HepG2 (cell line): ENCODE data around the gene MTX1. TPM values are rescaled to one million over a fixed set of nuclear protein-coding genes. Genes with fewer than 3 reads are reported as not detected.

Source experiments
- CREM ChIP-seq, 2 experiments: sonication (generic) in 1 of 2; formaldehyde crosslinking in 1 of 2; IDR thresholded peaks; 2 replicates each; pipeline versions ENCODE4 v1.4.0 to v1.6.1; 2016 to 2020; ENCODE audit warnings: antibody characterized with exemption in 1 of 2, mild to moderate bottlenecking in 1 of 2, missing genetic modification reagents in 1 of 2
- FOXO1 ChIP-seq: sonication (generic); formaldehyde crosslinking; IDR thresholded peaks from 2 replicates; pipeline ENCODE4 v1.4.0; 2020; ENCODE audit warnings: missing genetic modification reagents
- GABPA ChIP-seq, 2 experiments: IDR thresholded peaks; 2 replicates each; pipeline ENCODE4 v1.6.1; 2011 to 2016; ENCODE audit warnings: low read depth in 2 of 2, low read length in 1 of 2, missing biosample characterization in 1 of 2, missing genetic modification characterization in 1 of 2
- KDM3A ChIP-seq: IDR thresholded peaks from 2 replicates; pipeline ENCODE4 v1.6.1; 2018; ENCODE audit warnings: low read depth, missing compliant biosample characterization
- MED13 ChIP-seq: sonication (generic); formaldehyde crosslinking; IDR thresholded peaks from 2 replicates; pipeline ENCODE4 v1.5.0; 2020; ENCODE audit warnings: missing genetic modification reagents
- PTBP1 ChIP-seq: fragments of 200-400 bp; formaldehyde crosslinking; IDR thresholded peaks from 2 replicates; pipeline ENCODE4 v1.6.1; 2018; ENCODE audit warnings: low read length, low read depth; ENCODE audit not compliant: poor library complexity, severe bottlenecking
- RARG ChIP-seq: sonication (generic); formaldehyde crosslinking; IDR thresholded peaks from 2 replicates; pipeline ENCODE4 v1.4.0; 2020; ENCODE audit warnings: low read depth, mild to moderate bottlenecking, missing genetic modification reagents
- TAF1 ChIP-seq: sonication (generic); formaldehyde crosslinking; IDR thresholded peaks from 2 replicates; pipeline ENCODE4 v1.4.0; 2020; ENCODE audit warnings: missing genetic modification reagents
- ZNF460 ChIP-seq: sonication (generic); formaldehyde crosslinking; IDR thresholded peaks from 2 replicates; pipeline ENCODE4 v1.5.1; 2020; ENCODE audit warnings: missing genetic modification reagents, mild to moderate bottlenecking, borderline replicate concordance
- ZNF547 ChIP-seq: sonication (generic); formaldehyde crosslinking; IDR thresholded peaks from 2 replicates; pipeline ENCODE4 v1.5.1; 2020; ENCODE audit warnings: mild to moderate bottlenecking, missing genetic modification reagents
- ZNF749 ChIP-seq: sonication (generic); formaldehyde crosslinking; IDR thresholded peaks from 2 replicates; pipeline ENCODE4 v1.8.0; 2022; ENCODE audit warnings: mild to moderate bottlenecking, missing genetic modification reagents, moderate library complexity, borderline replicate concordance
- ZNF850 ChIP-seq: sonication (generic); formaldehyde crosslinking; conservative IDR thresholded peaks from 2 replicates; pipeline ENCODE4 v1.9.0; 2021; ENCODE audit warnings: mild to moderate bottlenecking, missing genetic modification reagents
- polyA plus RNA-seq, 8 experiments: library from polyadenylated mRNA; depleted of rRNA in 3 of 8; stranded (reverse) in 7 of 8; unstranded in 1 of 8; fragments of >200 nt; fragmentation: Illumina TruSeq in 4 of 8; extraction: Trizol in 4 of 8; gene quantifications; 2 replicates each; pipeline versions ENCODE4 v1.2.1 to v1.2.3, GENCODE V29; 2011 to 2016; ENCODE audit warnings: low read depth in 4 of 8, missing spikeins in 1 of 8, mixed read lengths in 1 of 8; ENCODE audit not compliant: insufficient read depth in 1 of 8
- total RNA-seq, 5 experiments: library from RNA; depleted of rRNA; stranded (reverse); fragments of >200 nt; fragmentation: Illumina TruSeq; extraction: Trizol; gene quantifications; 2 replicates each; pipeline ENCODE4 v1.2.3, GENCODE V29; 2016; ENCODE audit warnings: low read depth in 1 of 5
- TF ChIP-seq, protein P1 (sequence below): sonication (generic); formaldehyde crosslinking; IDR thresholded peaks from 2 replicates; pipeline ENCODE4 v1.4.0; 2020; ENCODE audit warnings: missing genetic modification reagents
- TF ChIP-seq, protein P2 (sequence below): sonication (generic); formaldehyde crosslinking; IDR thresholded peaks from 2 replicates; pipeline ENCODE4 v1.8.0; 2022; ENCODE audit warnings: mild to moderate bottlenecking, missing genetic modification reagents, moderate library complexity
- TF ChIP-seq, protein P3 (sequence below): sonication (generic); formaldehyde crosslinking; IDR thresholded peaks from 2 replicates; pipeline ENCODE4 v1.5.0; 2020; ENCODE audit warnings: mild to moderate bottlenecking, missing genetic modification reagents, borderline replicate concordance
- TF ChIP-seq, protein P4 (sequence below): sonication (generic); formaldehyde crosslinking; IDR thresholded peaks from 2 replicates; pipeline ENCODE4 v1.5.1; 2020; ENCODE audit warnings: mild to moderate bottlenecking, missing genetic modification reagents

The MTX1 gene
- total and polyA plus RNA-seq, 2 of the 13 experiments (the other 11 are each of a cell fraction or from before 2014, with no cell fraction given), result 64.5 to 72.6 TPM

DNA sequence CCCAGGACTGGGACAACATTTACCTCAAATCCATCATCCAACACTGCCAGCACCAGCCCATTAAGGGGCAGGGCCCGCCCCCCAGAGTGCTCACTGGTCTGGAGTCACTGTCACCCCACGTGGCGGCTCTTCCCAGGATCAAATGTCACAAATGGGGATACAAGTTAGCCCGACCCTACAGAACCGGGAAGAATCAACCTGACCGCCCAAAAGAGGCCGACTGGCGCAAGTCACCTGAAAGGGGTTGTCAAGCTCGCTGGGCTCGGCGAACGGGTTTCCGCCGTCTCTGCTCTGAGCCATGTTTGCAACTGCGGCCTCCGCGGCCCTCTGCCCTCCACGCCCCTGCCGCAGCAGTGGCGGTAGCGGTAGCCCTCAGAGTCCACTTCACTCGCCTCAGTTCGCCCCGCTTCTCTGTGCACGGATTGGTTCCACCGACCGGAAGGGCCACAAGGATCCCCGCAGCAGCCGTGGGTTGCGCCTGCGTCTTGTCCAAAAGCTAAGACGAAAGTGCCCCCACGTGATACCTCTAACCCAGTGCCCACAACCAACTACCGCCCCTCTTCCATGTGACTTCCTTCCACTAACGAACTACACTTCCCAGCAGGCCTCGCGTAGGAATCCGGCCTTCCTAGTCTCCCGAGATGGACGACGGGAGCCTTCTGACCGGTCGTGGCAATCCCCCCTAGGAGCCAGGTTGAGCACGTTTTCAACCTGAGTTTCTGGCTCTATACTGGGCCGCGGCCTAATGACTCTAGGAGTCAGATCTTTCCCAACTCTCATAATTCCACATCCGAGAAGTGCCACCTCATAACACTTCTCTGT lies 53.6 kb downstream of the MTX1 start, which contains the start of gene SCAMP3 (continued):
- TF ChIP-seq, protein P1, sequence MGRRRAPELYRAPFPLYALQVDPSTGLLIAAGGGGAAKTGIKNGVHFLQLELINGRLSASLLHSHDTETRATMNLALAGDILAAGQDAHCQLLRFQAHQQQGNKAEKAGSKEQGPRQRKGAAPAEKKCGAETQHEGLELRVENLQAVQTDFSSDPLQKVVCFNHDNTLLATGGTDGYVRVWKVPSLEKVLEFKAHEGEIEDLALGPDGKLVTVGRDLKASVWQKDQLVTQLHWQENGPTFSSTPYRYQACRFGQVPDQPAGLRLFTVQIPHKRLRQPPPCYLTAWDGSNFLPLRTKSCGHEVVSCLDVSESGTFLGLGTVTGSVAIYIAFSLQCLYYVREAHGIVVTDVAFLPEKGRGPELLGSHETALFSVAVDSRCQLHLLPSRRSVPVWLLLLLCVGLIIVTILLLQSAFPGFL (CRISPR knock-in tag), result no peak
- TF ChIP-seq, protein P2, sequence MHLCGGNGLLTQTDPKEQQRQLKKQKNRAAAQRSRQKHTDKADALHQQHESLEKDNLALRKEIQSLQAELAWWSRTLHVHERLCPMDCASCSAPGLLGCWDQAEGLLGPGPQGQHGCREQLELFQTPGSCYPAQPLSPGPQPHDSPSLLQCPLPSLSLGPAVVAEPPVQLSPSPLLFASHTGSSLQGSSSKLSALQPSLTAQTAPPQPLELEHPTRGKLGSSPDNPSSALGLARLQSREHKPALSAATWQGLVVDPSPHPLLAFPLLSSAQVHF (CRISPR knock-in tag), result peak; percentile 58; the same call in 1 of the 2 replicates
- TF ChIP-seq GABPA (IDR thresholded peaks at IDR 0.05; ENCODE audit: low read depth, low read length) (peak; percentile 69), GABPA (CRISPR knock-in tag; IDR thresholded peaks at IDR 0.05; ENCODE audit: low read depth) (peak; percentile 94), ZNF749 (CRISPR knock-in tag) (peak; percentile 83; the same call in 1 of the 2 replicates), PTBP1 (no peak), CREM (IDR thresholded peaks at IDR 0.05) (peak; percentile 89), CREM (CRISPR knock-in tag; IDR thresholded peaks at IDR 0.05) (no peak), ZNF850 (CRISPR knock-in tag) (peak; percentile 64; the same call in 1 of the 2 replicates), KDM3A (CRISPR knock-in tag) (0 out of 2 replicates have a peak, but pooled peaks have one; percentile 13), ZNF547 (CRISPR knock-in tag) (peak; percentile 20; the same call in 1 of the 2 replicates), MED13 (CRISPR knock-in tag) (no peak), ZNF460 (CRISPR knock-in tag) (no peak; the same call in 1 of the 2 replicates), RARG (CRISPR knock-in tag) (no peak), FOXO1 (CRISPR knock-in tag) (0 out of 2 replicates have a peak, but pooled peaks have one; percentile 18), TAF1 (CRISPR knock-in tag) (peak; percentile 84)
- TF ChIP-seq, protein P3, sequence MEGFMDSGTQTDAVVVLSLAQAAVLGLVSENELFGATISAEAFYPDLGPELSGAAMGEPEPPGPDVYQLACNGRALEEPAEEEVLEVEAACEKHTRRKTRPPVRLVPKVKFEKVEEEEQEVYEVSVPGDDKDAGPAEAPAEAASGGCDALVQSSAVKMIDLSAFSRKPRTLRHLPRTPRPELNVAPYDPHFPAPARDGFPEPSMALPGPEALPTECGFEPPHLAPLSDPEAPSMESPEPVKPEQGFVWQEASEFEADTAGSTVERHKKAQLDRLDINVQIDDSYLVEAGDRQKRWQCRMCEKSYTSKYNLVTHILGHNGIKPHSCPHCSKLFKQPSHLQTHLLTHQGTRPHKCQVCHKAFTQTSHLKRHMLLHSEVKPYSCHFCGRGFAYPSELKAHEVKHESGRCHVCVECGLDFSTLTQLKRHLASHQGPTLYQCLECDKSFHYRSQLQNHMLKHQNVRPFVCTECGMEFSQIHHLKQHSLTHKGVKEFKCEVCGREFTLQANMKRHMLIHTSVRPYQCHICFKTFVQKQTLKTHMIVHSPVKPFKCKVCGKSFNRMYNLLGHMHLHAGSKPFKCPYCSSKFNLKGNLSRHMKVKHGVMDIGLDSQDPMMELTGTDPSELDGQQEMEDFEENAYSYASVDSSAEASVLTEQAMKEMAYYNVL (CRISPR knock-in tag), result peak; percentile 78; the same call in 1 of the 2 replicates
- TF ChIP-seq, protein P4, sequence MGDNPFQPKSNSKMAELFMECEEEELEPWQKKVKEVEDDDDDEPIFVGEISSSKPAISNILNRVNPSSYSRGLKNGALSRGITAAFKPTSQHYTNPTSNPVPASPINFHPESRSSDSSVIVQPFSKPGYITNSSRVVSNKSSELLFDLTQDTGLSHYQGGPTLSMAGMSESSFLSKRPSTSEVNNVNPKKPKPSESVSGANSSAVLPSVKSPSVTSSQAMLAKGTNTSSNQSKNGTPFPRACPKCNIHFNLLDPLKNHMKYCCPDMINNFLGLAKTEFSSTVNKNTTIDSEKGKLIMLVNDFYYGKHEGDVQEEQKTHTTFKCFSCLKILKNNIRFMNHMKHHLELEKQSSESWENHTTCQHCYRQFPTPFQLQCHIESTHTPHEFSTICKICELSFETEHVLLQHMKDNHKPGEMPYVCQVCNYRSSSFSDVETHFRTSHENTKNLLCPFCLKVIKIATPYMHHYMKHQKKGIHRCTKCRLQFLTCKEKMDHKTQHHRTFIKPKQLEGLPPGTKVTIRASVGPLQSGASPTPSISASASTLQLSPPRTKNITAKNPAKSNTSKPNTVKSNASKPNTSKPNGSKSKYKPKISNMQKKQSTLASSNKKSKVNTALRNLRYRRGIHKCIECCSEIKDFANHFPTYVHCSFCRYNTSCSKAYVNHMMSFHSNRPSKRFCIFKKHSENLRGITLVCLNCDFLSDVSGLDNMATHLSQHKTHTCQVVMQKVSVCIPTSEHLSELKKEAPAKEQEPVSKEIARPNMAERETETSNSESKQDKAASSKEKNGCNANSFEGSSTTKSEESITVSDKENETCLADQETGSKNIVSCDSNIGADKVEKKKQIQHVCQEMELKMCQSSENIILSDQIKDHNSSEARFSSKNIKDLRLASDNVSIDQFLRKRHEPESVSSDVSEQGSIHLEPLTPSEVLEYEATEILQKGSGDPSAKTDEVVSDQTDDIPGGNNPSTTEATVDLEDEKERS (CRISPR knock-in tag), result peak; percentile 35; the same call in 1 of the 2 replicates
